Measurements from ENCODE around the gene PGLYRP2.

The PGLYRP2 gene

DNA sequence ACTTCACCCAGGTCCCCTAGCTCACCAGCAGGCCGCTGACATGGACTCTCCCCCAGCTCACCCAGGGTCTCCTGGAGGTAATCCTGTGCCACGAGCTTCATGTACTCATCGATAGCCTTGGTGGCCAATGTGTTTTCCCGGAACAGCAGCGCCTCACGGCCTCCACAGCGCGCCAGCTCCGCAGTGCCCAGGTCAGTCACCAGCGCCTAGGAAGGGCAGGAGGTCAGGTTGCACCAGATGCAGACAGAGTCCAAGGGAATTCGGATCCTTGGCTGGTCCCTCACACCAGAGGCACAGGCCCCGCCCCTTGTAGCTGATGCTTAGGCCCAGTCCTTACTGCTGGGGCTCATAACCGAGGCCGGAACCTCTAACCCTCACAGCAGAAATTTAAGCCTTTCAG lies 22.9 kb downstream of the PGLYRP2 start:
- Histone ChIP-seq H3K4me2 (ENCODE audit: low read length) (no peak overlapping the region), H3K36me3 (ENCODE audit: control insufficient read depth, low read length) (peaks cover 32% of the 10 kb centered on the region), H3K9me2 (replicated peaks; ENCODE audit: control insufficient read depth, low read length) (no peaks in the 10 kb centered on the region), H3K4me3 (ENCODE audit: low read length) (no peak overlapping the region), H3K9me3 (ENCODE audit: control insufficient read depth, insufficient read depth, low read length) (no peaks in the 10 kb centered on the region), H3K79me2 (ENCODE audit: control insufficient read depth, low read length) (no peaks in the 10 kb centered on the region), H3K4me1 (ENCODE audit: control insufficient read depth, low read length) (no peaks in the 10 kb centered on the region), H4K20me1 (ENCODE audit: control insufficient read depth, insufficient read depth, low read depth, low read length) (no peaks in the 10 kb centered on the region), H3F3A (ENCODE audit: control insufficient read depth, insufficient read depth) (peaks cover 8% of the 10 kb centered on the region), H3K27me3 (ENCODE audit: control insufficient read depth, low read length) (no peaks in the 10 kb centered on the region), H3K27ac (ENCODE audit: low read depth, low read length) (no peak overlapping the region)
- no peak for TF ChIP-seq EZH2phosphoT487 (IDR thresholded peaks at IDR 0.05; ENCODE audit: borderline replicate concordance, low read length)
- TF ChIP-seq, protein P1, sequence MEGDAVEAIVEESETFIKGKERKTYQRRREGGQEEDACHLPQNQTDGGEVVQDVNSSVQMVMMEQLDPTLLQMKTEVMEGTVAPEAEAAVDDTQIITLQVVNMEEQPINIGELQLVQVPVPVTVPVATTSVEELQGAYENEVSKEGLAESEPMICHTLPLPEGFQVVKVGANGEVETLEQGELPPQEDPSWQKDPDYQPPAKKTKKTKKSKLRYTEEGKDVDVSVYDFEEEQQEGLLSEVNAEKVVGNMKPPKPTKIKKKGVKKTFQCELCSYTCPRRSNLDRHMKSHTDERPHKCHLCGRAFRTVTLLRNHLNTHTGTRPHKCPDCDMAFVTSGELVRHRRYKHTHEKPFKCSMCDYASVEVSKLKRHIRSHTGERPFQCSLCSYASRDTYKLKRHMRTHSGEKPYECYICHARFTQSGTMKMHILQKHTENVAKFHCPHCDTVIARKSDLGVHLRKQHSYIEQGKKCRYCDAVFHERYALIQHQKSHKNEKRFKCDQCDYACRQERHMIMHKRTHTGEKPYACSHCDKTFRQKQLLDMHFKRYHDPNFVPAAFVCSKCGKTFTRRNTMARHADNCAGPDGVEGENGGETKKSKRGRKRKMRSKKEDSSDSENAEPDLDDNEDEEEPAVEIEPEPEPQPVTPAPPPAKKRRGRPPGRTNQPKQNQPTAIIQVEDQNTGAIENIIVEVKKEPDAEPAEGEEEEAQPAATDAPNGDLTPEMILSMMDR (IDR thresholded peaks at IDR 0.05; ENCODE audit: low read depth, low read length, poor library complexity, severe bottlenecking), result no peak

DNA sequence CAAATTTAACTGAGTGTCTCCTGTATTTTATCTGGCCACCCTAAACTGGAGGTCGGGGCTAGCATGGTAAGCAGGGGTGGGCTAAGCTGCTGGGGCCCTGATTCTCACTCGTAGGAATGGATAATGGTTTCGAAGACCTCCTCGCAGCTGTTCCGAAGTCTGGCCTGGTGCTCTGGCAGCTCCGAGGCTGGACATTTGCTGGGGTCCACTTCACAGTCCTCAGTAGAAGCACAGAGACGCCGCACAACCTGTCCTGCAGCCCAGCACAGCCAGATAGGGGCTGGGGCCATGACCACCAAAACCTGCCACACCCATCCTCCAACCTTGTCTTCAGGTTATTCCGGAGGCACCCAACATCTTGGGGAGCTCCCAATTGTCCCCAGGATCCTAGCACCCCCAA lies 23.3 kb downstream of the PGLYRP2 start:
- Histone ChIP-seq H4K20me1 (ENCODE audit: control insufficient read depth, insufficient read depth, low read depth, low read length) (no peaks in the 10 kb centered on the region), H3K27me3 (ENCODE audit: control insufficient read depth, low read length) (no peaks in the 10 kb centered on the region), H3K36me3 (ENCODE audit: control insufficient read depth, low read length) (peaks cover 32% of the 10 kb centered on the region), H3F3A (ENCODE audit: control insufficient read depth, insufficient read depth) (peaks cover 12% of the 10 kb centered on the region), H3K27ac (ENCODE audit: low read depth, low read length) (no peak overlapping the region), H3K79me2 (ENCODE audit: control insufficient read depth, low read length) (no peaks in the 10 kb centered on the region), H3K4me1 (ENCODE audit: control insufficient read depth, low read length) (no peaks in the 10 kb centered on the region), H3K9me2 (replicated peaks; ENCODE audit: control insufficient read depth, low read length) (no peaks in the 10 kb centered on the region), H3K4me2 (ENCODE audit: low read length) (no peak overlapping the region), H3K9me3 (ENCODE audit: control insufficient read depth, insufficient read depth, low read length) (no peaks in the 10 kb centered on the region), H3K4me3 (ENCODE audit: low read length) (no peak overlapping the region)
- TF ChIP-seq EZH2phosphoT487 (IDR thresholded peaks at IDR 0.05; ENCODE audit: borderline replicate concordance, low read length), result no peak
- TF ChIP-seq, protein P1 (IDR thresholded peaks at IDR 0.05; ENCODE audit: low read depth, low read length, poor library complexity, severe bottlenecking), result no peak

- Histone ChIP-seq H3K4me2 (ENCODE audit: low read length) (no peak overlapping the region), H3K79me2 (ENCODE audit: control insufficient read depth, low read length) (no peaks in the 10 kb centered on the region), H4K20me1 (ENCODE audit: control insufficient read depth, insufficient read depth, low read depth, low read length) (no peaks in the 10 kb centered on the region), H3F3A (ENCODE audit: control insufficient read depth, insufficient read depth) (peaks cover 21% of the 10 kb centered on the region), H3K9me3 (ENCODE audit: control insufficient read depth, insufficient read depth, low read length) (no peaks in the 10 kb centered on the region), H3K4me1 (ENCODE audit: control insufficient read depth, low read length) (peaks cover 7% of the 10 kb centered on the region), H3K4me3 (ENCODE audit: low read length) (no peak overlapping the region), H3K36me3 (ENCODE audit: control insufficient read depth, low read length) (peaks cover 32% of the 10 kb centered on the region), H3K27me3 (ENCODE audit: control insufficient read depth, low read length) (no peaks in the 10 kb centered on the region), H3K27ac (ENCODE audit: low read depth, low read length) (no peak overlapping the region), H3K9me2 (replicated peaks; ENCODE audit: control insufficient read depth, low read length) (no peaks in the 10 kb centered on the region; the same call in 1 of the 2 replicates)
- TF ChIP-seq, protein P1 (IDR thresholded peaks at IDR 0.05; ENCODE audit: low read depth, low read length, poor library complexity, severe bottlenecking), result no peak
- no peak for TF ChIP-seq EZH2phosphoT487 (IDR thresholded peaks at IDR 0.05; ENCODE audit: borderline replicate concordance, low read length)
These were observed 25.1 kb downstream of the PGLYRP2 start for GRCh38 chr19:15453906-15454860.

Measured in DOHH2 (cell line).